ENCODE measurements around the gene SHLD1. TPM values are rescaled to one million over a fixed set of nuclear protein-coding genes. Genes with fewer than 3 reads are reported as not detected.

SHLD1 gene
- total and polyA plus RNA-seq, 5 donors: 8.4 to 13.7 (median 12.6) TPM

DNA sequence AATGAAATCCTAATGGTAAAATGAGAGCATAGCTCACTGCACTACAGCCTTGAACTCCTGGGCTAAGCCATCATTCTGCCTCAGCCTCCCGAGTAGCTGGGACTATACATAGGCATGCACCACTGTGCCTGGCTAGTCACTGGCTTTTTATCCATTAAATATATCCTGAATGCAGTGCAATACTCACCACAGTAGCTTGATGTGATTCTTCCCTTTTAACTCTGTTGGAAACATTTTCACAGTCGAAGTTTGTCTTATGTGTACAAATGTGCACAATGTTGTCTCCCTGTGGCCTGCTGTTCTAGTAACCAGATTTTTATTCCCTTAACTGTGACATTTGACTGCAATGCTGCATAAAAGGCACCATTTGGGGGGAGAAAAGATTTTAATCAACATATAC, 143.4 kb downstream of the SHLD1 start:
- WGBS: 81% methylated on average over 2 of the region's 2 CpGs
- H3K9me3 ChIP-seq (ENCODE audit: control insufficient read depth, low read length): no peaks in the 10 kb centered on the region
- ATAC-seq (no peak), DNase-seq (no peak)
- H3K27me3 ChIP-seq (ENCODE audit: control insufficient read depth, insufficient read depth): no peaks in the 10 kb centered on the region
- no peaks in the 10 kb centered on the region for H3K4me1 ChIP-seq (ENCODE audit: control insufficient read depth, insufficient read depth, low read length)
- no peak overlapping the region for H3K27ac ChIP-seq (ENCODE audit: low read length)
- intact Hi-C loops (cut with DNase I): no loop called here
- H3K4me3 ChIP-seq (ENCODE audit: low read length): no peak overlapping the region

GRCh38 chr20:5895626-5896025, 145.4 kb downstream of the SHLD1 start:
- Histone ChIP-seq H3K4me3 (ENCODE audit: low read length) (no peak overlapping the region), H3K9me3 (ENCODE audit: control insufficient read depth, low read length) (no peaks in the 10 kb centered on the region), H3K27ac (ENCODE audit: low read length) (no peak overlapping the region), H3K27me3 (ENCODE audit: control insufficient read depth, insufficient read depth) (no peaks in the 10 kb centered on the region), H3K4me1 (ENCODE audit: control insufficient read depth, insufficient read depth, low read length) (no peaks in the 10 kb centered on the region)
- 79% methylated on average over 2 of the region's 2 CpGs for WGBS
- DNase-seq: no peak
- no peak for ATAC-seq
- intact Hi-C loops (cut with DNase I): no loop called here

- 56% methylated on average over 1 of the region's 1 CpG for WGBS
Observed at GRCh38 chr20:5899444-5899843, 149.2 kb downstream of the SHLD1 start.

GRCh38 chr20:5900908-5901307, 150.7 kb downstream of the SHLD1 start:
- Histone ChIP-seq H3K9me3 (ENCODE audit: control insufficient read depth, low read length) (no peaks in the 10 kb centered on the region), H3K4me3 (ENCODE audit: low read length) (no peak overlapping the region), H3K27me3 (ENCODE audit: control insufficient read depth, insufficient read depth) (no peaks in the 10 kb centered on the region), H3K27ac (ENCODE audit: low read length) (no peak overlapping the region), H3K4me1 (ENCODE audit: control insufficient read depth, insufficient read depth, low read length) (no peaks in the 10 kb centered on the region)
- WGBS: 67% methylated on average over 1 of the region's 1 CpG
- DNase-seq (no peak), ATAC-seq (no peak)
- intact Hi-C loops (cut with DNase I): loop anchor here in 1 of 4 donors (10.0 kb wide), 1 partner anchor 86 kb away; no protein-coding TSS in a partner anchor

More at GRCh38 chr20:5899444-5899843, 149.2 kb downstream of the SHLD1 start:
- H3K27ac ChIP-seq (ENCODE audit: low read length): no peak overlapping the region
- DNase-seq: no peak
- H3K27me3 ChIP-seq (ENCODE audit: control insufficient read depth, insufficient read depth): no peaks in the 10 kb centered on the region
- H3K4me1 ChIP-seq (ENCODE audit: control insufficient read depth, insufficient read depth, low read length): no peaks in the 10 kb centered on the region
- no peaks in the 10 kb centered on the region for H3K9me3 ChIP-seq (ENCODE audit: control insufficient read depth, low read length)
- intact Hi-C loops (cut with DNase I): no loop called here
- no peak overlapping the region for H3K4me3 ChIP-seq (ENCODE audit: low read length)
- ATAC-seq: no peak

DNA sequence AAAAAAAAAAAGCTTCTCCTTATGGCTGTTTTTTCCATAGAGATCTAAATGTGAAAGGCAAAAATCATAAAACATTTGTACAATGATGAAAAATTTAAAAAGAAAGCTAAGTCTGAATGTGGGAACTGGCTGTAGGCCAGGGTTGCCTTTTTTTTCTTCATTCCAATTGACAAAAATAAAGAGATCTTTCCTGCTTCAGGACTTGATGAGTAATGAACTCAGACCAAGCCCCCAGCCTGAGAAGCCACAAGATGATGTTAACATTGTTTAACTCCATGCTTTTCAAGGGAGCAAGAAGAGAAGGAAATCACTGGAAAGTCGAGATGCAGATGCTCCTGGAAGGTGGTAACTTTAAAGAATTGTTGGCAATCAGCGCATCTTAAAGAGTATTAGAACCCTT, 158.8 kb downstream of the SHLD1 start:
- ATAC-seq (no peak), DNase-seq (no peak)
- intact Hi-C loops (cut with DNase I): loop anchor here in 1 of 4 donors (10.0 kb wide), 1 partner anchor 94 kb away; no protein-coding TSS in a partner anchor
- 65% methylated on average over 2 of the region's 2 CpGs for WGBS
- H3K27me3 ChIP-seq (ENCODE audit: control insufficient read depth, insufficient read depth): peaks cover 2% of the 10 kb centered on the region
- H3K27ac ChIP-seq (ENCODE audit: low read length): no peak overlapping the region
- H3K9me3 ChIP-seq (ENCODE audit: control insufficient read depth, low read length): no peaks in the 10 kb centered on the region
- H3K4me1 ChIP-seq (ENCODE audit: control insufficient read depth, insufficient read depth, low read length): peaks cover 3% of the 10 kb centered on the region
- H3K4me3 ChIP-seq (ENCODE audit: low read length): no peak overlapping the region

DNA sequence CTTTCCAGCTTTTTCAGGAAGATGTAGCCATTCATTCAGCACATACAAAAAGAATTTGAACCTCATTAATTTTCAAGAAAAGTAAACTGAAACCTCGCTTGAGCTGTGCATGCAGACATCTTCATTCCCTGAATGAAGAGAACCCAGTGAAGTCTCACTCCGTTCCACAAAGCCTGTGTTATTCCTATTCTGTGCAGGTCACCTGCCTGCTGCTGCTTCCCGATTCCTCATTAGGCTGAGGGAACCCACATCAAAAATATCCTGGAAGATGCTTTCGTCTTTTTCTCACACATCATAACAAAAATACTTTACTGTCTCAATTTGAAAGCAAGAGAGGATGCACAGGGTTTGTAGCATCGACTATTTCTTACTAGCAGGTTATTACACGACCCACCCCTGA, 160.0 kb downstream of the SHLD1 start:
- H3K27me3 ChIP-seq (ENCODE audit: control insufficient read depth, insufficient read depth): peaks cover 2% of the 10 kb centered on the region
- DNase-seq (no peak), ATAC-seq (no peak)
- H3K9me3 ChIP-seq (ENCODE audit: control insufficient read depth, low read length): no peaks in the 10 kb centered on the region
- peaks cover 3% of the 10 kb centered on the region for H3K4me1 ChIP-seq (ENCODE audit: control insufficient read depth, insufficient read depth, low read length)
- 68% methylated on average over 6 of the region's 6 CpGs for WGBS
- intact Hi-C loops (cut with DNase I): no loop called here
- no peak overlapping the region for H3K4me3 ChIP-seq (ENCODE audit: low read length)
- no peak overlapping the region for H3K27ac ChIP-seq (ENCODE audit: low read length)

- H3K9me3 ChIP-seq (ENCODE audit: control insufficient read depth, low read length): no peaks in the 10 kb centered on the region
- H3K27ac ChIP-seq (ENCODE audit: low read length): no peak overlapping the region
- no peak overlapping the region for H3K4me3 ChIP-seq (ENCODE audit: low read length)
- WGBS: 89% methylated on average over 2 of the region's 2 CpGs
- no peak for ATAC-seq
- intact Hi-C loops (cut with DNase I): no loop called here
- peaks cover 3% of the 10 kb centered on the region for H3K4me1 ChIP-seq (ENCODE audit: control insufficient read depth, insufficient read depth, low read length)
- H3K27me3 ChIP-seq (ENCODE audit: control insufficient read depth, insufficient read depth): peaks cover 2% of the 10 kb centered on the region
- DNase-seq: no peak
Observed at GRCh38 chr20:5913166-5913565, 163.0 kb downstream of the SHLD1 start.

Other genes with a start within 250 kb of the SHLD1 start
- gene GPCPD1, start 139.4 kb upstream of the SHLD1 start, total RNA-seq: 10 to 100 TPM; 26.7 to 31.2 (median 28.7) TPM
- gene GPCPD1, start 139.4 kb upstream of the SHLD1 start, polyA plus RNA-seq: 8.9 TPM
- 10 to 100 TPM; 48.6 to 99.8 (median 56.2) TPM for gene CHGB, start 161.1 kb downstream of the SHLD1 start, total RNA-seq
- gene CHGB, start 161.1 kb downstream of the SHLD1 start, polyA plus RNA-seq: 65.5 TPM
- 10 to 100 TPM in 1 of 4 donors, 1 to 10 TPM in 3; 8.9 to 11.0 (median 9.5) TPM for gene TRMT6, start 200.1 kb downstream of the SHLD1 start, total RNA-seq
- 7.6 TPM for gene TRMT6, start 200.1 kb downstream of the SHLD1 start, polyA plus RNA-seq
- 1 to 10 TPM; 6.5 to 8.4 (median 7.0) TPM for gene MCM8, start 200.3 kb downstream of the SHLD1 start, total RNA-seq
- gene MCM8, start 200.3 kb downstream of the SHLD1 start, polyA plus RNA-seq: 2.9 TPM

All from right cardiac atrium (tissue), 5 donors.